GM10266 (cell line): ENCODE data around the gene C2CD2L.
"Not testable (repeated sequence)": the region's sequence is repeated elsewhere in the genome, so short reads cannot be mapped to it uniquely, and the experiment has no call there.

Source experiments
- DNase-seq: peaks from one replicate; pipeline ENCODE4 v3.0.0; 2012; ENCODE audit errors: extremely low spot score
- TF ChIP-seq, protein P1 (sequence below): IDR thresholded peaks from 2 replicates; pipeline ENCODE4 v1.5.1; 2012; ENCODE audit warnings: mild to moderate bottlenecking, low read depth; ENCODE audit not compliant: control insufficient read depth, insufficient read depth; ENCODE audit errors: missing control alignments

The C2CD2L gene

DNA sequence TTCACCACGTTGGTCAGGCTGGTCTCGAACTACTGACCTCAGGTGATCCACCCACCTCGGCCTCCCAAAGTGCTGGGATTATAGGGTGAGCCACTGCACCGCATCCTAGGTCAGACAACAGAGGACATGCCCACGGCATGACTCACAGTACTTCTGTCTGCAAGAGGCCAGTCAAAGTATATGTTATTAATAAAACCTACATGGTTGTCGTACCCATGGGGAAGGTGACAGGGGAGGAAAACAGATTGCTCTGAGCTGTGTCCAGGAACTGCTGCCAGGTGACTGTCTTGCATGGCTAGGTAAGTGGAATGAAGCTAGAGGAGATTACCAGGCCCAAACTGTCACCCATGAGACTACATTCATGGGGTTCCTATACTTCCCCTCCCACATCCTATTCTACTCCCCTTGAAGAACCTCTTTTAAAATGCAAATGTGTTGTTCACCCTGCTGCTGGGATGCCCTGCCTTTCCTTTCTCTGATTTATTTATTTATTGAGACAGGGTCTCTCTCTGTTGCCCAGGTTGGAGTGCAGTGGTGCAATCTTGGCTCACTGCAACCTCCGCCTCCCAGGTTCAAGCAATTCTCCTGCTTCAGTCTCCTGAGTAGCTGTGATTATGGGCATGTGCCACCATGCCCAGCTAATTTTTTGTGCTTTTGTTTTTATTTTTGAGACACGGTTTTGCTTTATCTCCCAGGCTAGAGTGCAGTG, 59.4 kb downstream of the C2CD2L start:
- TF ChIP-seq, protein P1, sequence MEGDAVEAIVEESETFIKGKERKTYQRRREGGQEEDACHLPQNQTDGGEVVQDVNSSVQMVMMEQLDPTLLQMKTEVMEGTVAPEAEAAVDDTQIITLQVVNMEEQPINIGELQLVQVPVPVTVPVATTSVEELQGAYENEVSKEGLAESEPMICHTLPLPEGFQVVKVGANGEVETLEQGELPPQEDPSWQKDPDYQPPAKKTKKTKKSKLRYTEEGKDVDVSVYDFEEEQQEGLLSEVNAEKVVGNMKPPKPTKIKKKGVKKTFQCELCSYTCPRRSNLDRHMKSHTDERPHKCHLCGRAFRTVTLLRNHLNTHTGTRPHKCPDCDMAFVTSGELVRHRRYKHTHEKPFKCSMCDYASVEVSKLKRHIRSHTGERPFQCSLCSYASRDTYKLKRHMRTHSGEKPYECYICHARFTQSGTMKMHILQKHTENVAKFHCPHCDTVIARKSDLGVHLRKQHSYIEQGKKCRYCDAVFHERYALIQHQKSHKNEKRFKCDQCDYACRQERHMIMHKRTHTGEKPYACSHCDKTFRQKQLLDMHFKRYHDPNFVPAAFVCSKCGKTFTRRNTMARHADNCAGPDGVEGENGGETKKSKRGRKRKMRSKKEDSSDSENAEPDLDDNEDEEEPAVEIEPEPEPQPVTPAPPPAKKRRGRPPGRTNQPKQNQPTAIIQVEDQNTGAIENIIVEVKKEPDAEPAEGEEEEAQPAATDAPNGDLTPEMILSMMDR, result no peak
- no peak for DNase-seq

DNA sequence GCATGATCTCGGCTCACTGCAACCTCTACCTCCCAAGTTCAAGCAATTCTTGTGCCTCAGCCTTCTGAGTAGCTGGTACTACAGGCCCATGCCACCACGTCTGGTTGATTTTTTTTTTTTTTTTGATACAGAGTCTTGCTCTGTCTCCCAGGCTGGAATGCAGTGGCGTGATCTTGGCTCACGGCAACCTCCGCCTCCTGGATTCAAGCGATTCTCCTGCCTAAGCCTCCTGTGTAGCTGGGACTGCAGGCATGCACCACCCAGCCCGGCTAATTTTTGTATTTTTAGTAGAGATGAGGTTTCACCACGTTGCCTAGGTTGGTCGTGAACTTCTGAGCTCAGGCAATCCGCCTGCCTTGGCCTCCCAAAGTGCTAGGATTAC, 59.9 kb downstream of the C2CD2L start:
- not testable (repeated sequence) for DNase-seq

DNA sequence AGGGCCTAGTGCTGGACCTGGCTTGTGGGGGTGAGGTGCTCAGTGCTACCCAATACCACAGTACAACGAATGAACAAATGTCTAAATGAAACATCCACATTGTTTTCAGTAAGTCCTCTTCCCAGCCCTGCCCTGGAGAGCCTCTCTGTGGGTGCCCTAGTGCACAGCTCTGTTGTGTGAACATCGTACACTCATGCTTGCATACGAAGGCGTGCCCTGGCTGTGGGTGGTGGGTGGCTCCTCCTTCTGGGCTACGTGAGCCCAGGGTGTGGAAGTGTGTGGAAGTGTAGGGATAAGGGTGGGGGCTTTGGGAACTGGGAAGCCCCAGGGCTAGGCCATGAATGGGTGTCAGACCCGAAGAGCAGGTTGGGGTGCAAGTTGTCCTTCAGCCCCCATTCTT, 60.8 kb downstream of the C2CD2L start:
- no peak for DNase-seq
- TF ChIP-seq, protein P1, result no peak
